Mesenchymal stem cell (in vitro differentiated cells and primary cell): ENCODE measurements around the gene ICAM1.

ENCODE experiments used
- DNase-seq: peaks from one replicate; pipeline ENCODE4 v3.0.0-alpha.2; 2013
- H2AFZ ChIP-seq: one replicate; pipeline ENCODE4 v1.6.1; 2013; ENCODE audit warnings: low read depth, mild to moderate bottlenecking, control low read depth, inconsistent platforms, low read length, moderate library complexity
- H2AK5ac ChIP-seq: 2 replicates; pipeline ENCODE4 v1.6.1; 2013; ENCODE audit warnings: low read length, moderate library complexity, mild to moderate bottlenecking, inconsistent platforms; ENCODE audit not compliant: severe bottlenecking
- H2BK120ac ChIP-seq: one replicate; pipeline ENCODE4 v1.6.1; 2013; ENCODE audit warnings: low read depth, mild to moderate bottlenecking, inconsistent platforms, low read length, moderate library complexity
- H2BK12ac ChIP-seq, 2 experiments: one replicate each; pipeline ENCODE4 v1.6.1; 2013; ENCODE audit warnings: inconsistent platforms in 2 of 2, low read length in 2 of 2, mild to moderate bottlenecking in 2 of 2, moderate library complexity in 2 of 2, control low read depth in 1 of 2
- H2BK15ac ChIP-seq: one replicate; pipeline ENCODE4 v1.6.1; 2013; ENCODE audit warnings: mild to moderate bottlenecking, low read depth, inconsistent platforms; ENCODE audit not compliant: poor library complexity, severe bottlenecking
- H2BK5ac ChIP-seq: 2 replicates; pipeline ENCODE4 v1.6.1; 2013; ENCODE audit warnings: low read depth, mild to moderate bottlenecking, low read length, control low read depth, inconsistent platforms; ENCODE audit not compliant: poor library complexity, severe bottlenecking
- H3K14ac ChIP-seq, 2 experiments: one replicate each; pipeline ENCODE4 v1.6.1; 2013; ENCODE audit warnings: inconsistent platforms in 2 of 2, low read length in 2 of 2, control low read depth in 1 of 2, mild to moderate bottlenecking in 1 of 2, moderate library complexity in 1 of 2
- H3K18ac ChIP-seq, 2 experiments: one replicate each; pipeline ENCODE4 v1.6.1; 2013; ENCODE audit warnings: inconsistent platforms in 2 of 2, low read length in 2 of 2, control low read depth in 1 of 2, low read depth in 1 of 2, mild to moderate bottlenecking in 1 of 2
- H3K23ac ChIP-seq, 2 experiments: one replicate each; pipeline ENCODE4 v1.6.1; 2013; ENCODE audit warnings: inconsistent platforms in 2 of 2, low read length in 2 of 2, mild to moderate bottlenecking in 2 of 2, moderate library complexity in 2 of 2, control low read depth in 1 of 2
- H3K27ac ChIP-seq: 2 replicates; pipeline ENCODE4 v1.5.1; 2013; ENCODE audit warnings: mild to moderate bottlenecking, moderate library complexity, low read length, control low read depth, inconsistent platforms; ENCODE audit not compliant: poor library complexity, severe bottlenecking
- H3K27me3 ChIP-seq, 2 experiments: 2 replicates each; pipeline versions ENCODE4 v1.6.1 to v1.7.0; 2013; ENCODE audit warnings: low read length in 2 of 2, mild to moderate bottlenecking in 2 of 2, moderate library complexity in 2 of 2, control low read depth in 1 of 2, inconsistent platforms in 1 of 2; ENCODE audit not compliant: control insufficient read depth in 1 of 2, insufficient read depth in 1 of 2
- H3K36me3 ChIP-seq, 2 experiments: 2 replicates each; pipeline versions ENCODE4 v1.6.1 to v1.7.0; 2013; ENCODE audit warnings: low read length in 2 of 2, control low read depth in 1 of 2, inconsistent platforms in 1 of 2, low read depth in 1 of 2, mild to moderate bottlenecking in 1 of 2; ENCODE audit not compliant: insufficient read depth in 2 of 2, control insufficient read depth in 1 of 2
- H3K4ac ChIP-seq, 2 experiments: one replicate each; pipeline ENCODE4 v1.6.1; 2013; ENCODE audit warnings: inconsistent platforms in 2 of 2, low read length in 2 of 2, mild to moderate bottlenecking in 2 of 2, moderate library complexity in 2 of 2, control low read depth in 1 of 2, low read depth in 1 of 2
- H3K4me1 ChIP-seq: 2 replicates; pipeline ENCODE4 v1.6.1; 2013; ENCODE audit warnings: low read depth, low read length, control low read depth; ENCODE audit not compliant: control insufficient read depth, insufficient read depth
- H3K4me2 ChIP-seq: 2 replicates; pipeline ENCODE4 v1.6.1; 2013; ENCODE audit warnings: low read length, mild to moderate bottlenecking, inconsistent platforms; ENCODE audit not compliant: poor library complexity, severe bottlenecking
- H3K4me3 ChIP-seq, 2 experiments: 2 replicates each; pipeline versions ENCODE4 v1.5.1 to v1.7.0; 2013; ENCODE audit warnings: low read length in 2 of 2, mild to moderate bottlenecking in 2 of 2, control low read depth in 1 of 2, low read depth in 1 of 2; ENCODE audit not compliant: insufficient read depth in 1 of 2
- H3K79me1 ChIP-seq: replicated peaks from 2 replicates; pipeline ENCODE4 v1.6.1; 2013; ENCODE audit warnings: mild to moderate bottlenecking, control low read depth, low read length, inconsistent platforms; ENCODE audit not compliant: poor library complexity, severe bottlenecking
- H3K9ac ChIP-seq: 2 replicates; pipeline ENCODE4 v1.7.0; 2013; ENCODE audit warnings: mild to moderate bottlenecking, low read length, moderate library complexity
- H3K9me3 ChIP-seq: 2 replicates; pipeline ENCODE4 v1.7.0; 2013; ENCODE audit warnings: mild to moderate bottlenecking, low read length; ENCODE audit not compliant: control insufficient read depth
- H4K8ac ChIP-seq: one replicate; pipeline ENCODE4 v1.6.1; 2013; ENCODE audit warnings: inconsistent platforms, mild to moderate bottlenecking, low read length, moderate library complexity
- H4K91ac ChIP-seq: one replicate; pipeline ENCODE4 v1.6.1; 2013; ENCODE audit warnings: mild to moderate bottlenecking, low read length, inconsistent platforms
- WGBS: methylation state at CpG from one replicate; pipeline ENCODE4 v1.1.7; 2013; ENCODE audit warnings: mixed read lengths; 5-methylcytosine and 5-hydroxymethylcytosine counted together

The ICAM1 gene

GRCh38 chr19:10245189-10245939, 25.6 kb upstream of the ICAM1 start:
- no peak overlapping the region for H3K18ac ChIP-seq
- no peak overlapping the region for H2BK12ac ChIP-seq
- peak overlapping the region; percentile 69 for H2BK15ac ChIP-seq
- no peak overlapping the region for H2BK5ac ChIP-seq
- no peak overlapping the region for H2AK5ac ChIP-seq
- no peaks in the 10 kb centered on the region for H3K79me1 ChIP-seq
- WGBS = 85% methylated on average over 8 of the region's 9 CpGs
- H3K23ac ChIP-seq = no peak overlapping the region
- H3K27ac ChIP-seq = no peak overlapping the region
- no peak overlapping the region for H2BK120ac ChIP-seq
- no peak overlapping the region for H3K4ac ChIP-seq
- H3K4me3 ChIP-seq = no peak overlapping the region
- no peak for DNase-seq
- peak overlapping the region; percentile 39 for H4K91ac ChIP-seq
- no peaks in the 10 kb centered on the region for H3K36me3 ChIP-seq
- H3K4me1 ChIP-seq = peaks cover 5% of the 10 kb centered on the region
- H3K9me3 ChIP-seq = no peaks in the 10 kb centered on the region
- peak overlapping the region; percentile 26 for H3K9ac ChIP-seq
- H4K8ac ChIP-seq = no peak overlapping the region
- no peak overlapping the region for H2AFZ ChIP-seq
- no peak overlapping the region for H3K4me2 ChIP-seq
- no peak overlapping the region for H3K14ac ChIP-seq
- no peaks in the 10 kb centered on the region for H3K27me3 ChIP-seq

- H3K27me3 ChIP-seq = no peaks in the 10 kb centered on the region
- no peak overlapping the region for H3K4ac ChIP-seq
- no peak overlapping the region for H2BK5ac ChIP-seq
- H2BK120ac ChIP-seq = no peak overlapping the region
- H4K91ac ChIP-seq = no peak overlapping the region
- no peak overlapping the region for H3K14ac ChIP-seq
- H3K4me3 ChIP-seq = no peak overlapping the region
- peaks cover 4% of the 10 kb centered on the region for H3K79me1 ChIP-seq
- WGBS = 95% methylated on average over 5 of the region's 6 CpGs
- H3K9ac ChIP-seq = no peak overlapping the region
- no peak overlapping the region for H3K23ac ChIP-seq
- H4K8ac ChIP-seq = no peak overlapping the region
- H2BK15ac ChIP-seq = no peak overlapping the region
- no peak overlapping the region for H2AK5ac ChIP-seq
- H3K4me2 ChIP-seq = no peak overlapping the region
- DNase-seq = no peak
- H3K18ac ChIP-seq = no peak overlapping the region
- H3K4me1 ChIP-seq = peaks cover 7% of the 10 kb centered on the region
- no peaks in the 10 kb centered on the region for H3K36me3 ChIP-seq
- H3K9me3 ChIP-seq = no peaks in the 10 kb centered on the region
- no peak overlapping the region for H2BK12ac ChIP-seq
- no peak overlapping the region for H2AFZ ChIP-seq
- H3K27ac ChIP-seq = no peak overlapping the region
Observed at GRCh38 chr19:10246511-10246910, 24.4 kb upstream of the ICAM1 start.

- H3K9me3 ChIP-seq = no peaks in the 10 kb centered on the region
- peak within 1 kb of the TSS; percentile 89 for H2AFZ ChIP-seq
- H3K36me3 ChIP-seq = peaks cover 24 to 28% of the 10 kb centered on the region in 2 experiments
- peak within 1 kb of the TSS; percentile 97 to 98 for H3K4me3 ChIP-seq
- peak within 1 kb of the TSS; percentile 99 for H2BK15ac ChIP-seq
- H3K4me1 ChIP-seq = peaks cover 5% of the 10 kb centered on the region
- peak within 1 kb of the TSS; percentile 97 for H4K8ac ChIP-seq
- H2AK5ac ChIP-seq = peak within 1 kb of the TSS; percentile 3
- peak; percentile 99 for DNase-seq
- peak within 1 kb of the TSS; percentile 89 for H4K91ac ChIP-seq
- H2BK5ac ChIP-seq = no peak within 1 kb of the TSS
- peak within 1 kb of the TSS; percentile 68 for H3K27ac ChIP-seq
- H3K18ac ChIP-seq = peak within 1 kb of the TSS; percentile 91 to 95
- H3K23ac ChIP-seq = peak within 1 kb of the TSS in 1 of 2 experiments; percentile 17
- H3K9ac ChIP-seq = peak within 1 kb of the TSS; percentile 94
- H3K4me2 ChIP-seq = peak within 1 kb of the TSS; percentile 93
- H2BK120ac ChIP-seq = peak within 1 kb of the TSS; percentile 79
- 2% methylated on average over 74 of the region's 77 CpGs for WGBS
- peak within 1 kb of the TSS in 1 of 2 experiments; percentile 95 for H3K14ac ChIP-seq
- peaks cover 31% of the 10 kb centered on the region for H3K79me1 ChIP-seq
- peak within 1 kb of the TSS; percentile 77 to 92 for H3K4ac ChIP-seq
- no peak within 1 kb of the TSS for H2BK12ac ChIP-seq
- H3K27me3 ChIP-seq = no peaks in the 10 kb centered on the region
Observed at GRCh38 chr19:10251792-10252694, 18.9 kb upstream of the ICAM1 start, which contains the start of gene MRPL4. MRPL4 (plus strand) TSS chr19:10252214; CDS start chr19:10252254, 40 bp downstream.

DNA sequence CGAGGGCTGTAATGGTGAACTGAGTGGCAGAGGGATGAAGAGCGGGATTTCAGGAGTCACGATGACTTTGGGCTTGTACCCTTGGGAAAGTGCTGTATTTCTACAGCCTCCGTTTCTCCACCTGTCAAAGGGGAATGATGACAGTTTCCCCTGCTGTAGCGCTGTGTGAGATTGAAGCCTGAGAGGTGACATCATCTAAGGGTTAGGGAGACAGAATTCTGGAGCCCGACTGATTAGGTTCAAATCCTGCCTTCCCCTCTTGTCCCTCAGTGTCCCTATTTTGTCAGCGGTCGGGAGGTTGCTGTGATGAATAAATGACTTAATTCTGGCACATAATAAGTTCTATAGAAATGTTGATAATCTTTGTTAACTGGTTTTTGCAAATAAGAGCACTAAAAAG, 18.2 kb upstream of the ICAM1 start:
- peak overlapping the region; percentile 84 for H4K91ac ChIP-seq
- no peaks in the 10 kb centered on the region for H3K9me3 ChIP-seq
- no peak overlapping the region for H2BK5ac ChIP-seq
- H3K36me3 ChIP-seq = peaks cover 31 to 34% of the 10 kb centered on the region in 2 experiments
- no peak overlapping the region for H3K23ac ChIP-seq
- peak overlapping the region; percentile 93 for H3K4me2 ChIP-seq
- peak overlapping the region; percentile 97 for H4K8ac ChIP-seq
- DNase-seq = no peak
- H3K27me3 ChIP-seq = no peaks in the 10 kb centered on the region
- no peak overlapping the region for H2BK120ac ChIP-seq
- H2BK12ac ChIP-seq = no peak overlapping the region
- H3K4me1 ChIP-seq = peaks cover 5% of the 10 kb centered on the region
- no peak overlapping the region for H2AK5ac ChIP-seq
- peak overlapping the region in 1 of 2 experiments; percentile 77 for H3K4ac ChIP-seq
- peak overlapping the region; percentile 97 to 98 for H3K4me3 ChIP-seq
- H3K79me1 ChIP-seq = peaks cover 31% of the 10 kb centered on the region
- no peak overlapping the region for H3K27ac ChIP-seq
- peak overlapping the region; percentile 89 for H2AFZ ChIP-seq
- no peak overlapping the region for H3K14ac ChIP-seq
- peak overlapping the region; percentile 94 for H3K9ac ChIP-seq
- no peak overlapping the region for H2BK15ac ChIP-seq
- H3K18ac ChIP-seq = no peak overlapping the region
- 18% methylated on average over 6 of the region's 8 CpGs for WGBS
